SK-N-SH treated with all-trans-retinoic acid at 6 μM for 48 hours (cell line): ENCODE measurements around the gene SCGB1D1.

Experiments
- ATAC-seq: fragments of 200-7000 bp; cut with Tn5 transposase; 3 replicates; pipeline ENCODE4 v1.9.1; 2020; ENCODE audit warnings: mild to moderate bottlenecking, moderate library complexity
- ARNTL ChIP-seq: fragments of 450-650 bp; formaldehyde crosslinking; IDR thresholded peaks from 2 replicates; pipeline ENCODE4 v1.5.0; 2020; ENCODE audit warnings: low read depth, mild to moderate bottlenecking, moderate library complexity, borderline replicate concordance
- BACH2 ChIP-seq: fragments of 250-450 bp; sonication (Bioruptor Pico); IDR thresholded peaks from 2 replicates; pipeline ENCODE4 v1.9.0; 2021; ENCODE audit warnings: mild to moderate bottlenecking, borderline replicate concordance
- CREB5 ChIP-seq: fragments of 250-450 bp; sonication (Bioruptor Pico); IDR thresholded peaks from 2 replicates; pipeline ENCODE4 v1.5.1; 2020; ENCODE audit warnings: low read depth, mild to moderate bottlenecking, moderate library complexity
- CSDC2 ChIP-seq: fragments of 250-450 bp; sonication (Bioruptor Pico); IDR thresholded peaks from 2 replicates; pipeline ENCODE4 v1.5.0; 2020; ENCODE audit warnings: mild to moderate bottlenecking, moderate library complexity
- CSRNP3 ChIP-seq: fragments of 250-450 bp; sonication (Bioruptor Pico); IDR thresholded peaks from 2 replicates; pipeline ENCODE4 v1.5.1; 2021; ENCODE audit warnings: mild to moderate bottlenecking, moderate library complexity
- GLIS3 ChIP-seq: fragments of 250-450 bp; sonication (Bioruptor Pico); IDR thresholded peaks from 2 replicates; pipeline ENCODE4 v1.5.0; 2020; ENCODE audit warnings: mild to moderate bottlenecking, moderate library complexity
- ISL1 ChIP-seq: fragments of 250-450 bp; sonication (Bioruptor Pico); IDR thresholded peaks from 2 replicates; pipeline ENCODE4 v2.1.2; 2022; ENCODE audit warnings: mild to moderate bottlenecking, moderate library complexity
- OSR1 ChIP-seq: fragments of 250-450 bp; sonication (Bioruptor Pico); IDR thresholded peaks from 2 replicates; pipeline ENCODE4 v1.8.0; 2022; ENCODE audit warnings: moderate library complexity, mild to moderate bottlenecking, inconsistent platforms
- PPARA ChIP-seq: fragments of 250-450 bp; sonication (Bioruptor Pico); IDR thresholded peaks from 2 replicates; pipeline ENCODE4 v1.5.0; 2020; ENCODE audit warnings: mild to moderate bottlenecking, borderline replicate concordance
- RARB ChIP-seq: fragments of 250-450 bp; sonication (Bioruptor Pico); IDR thresholded peaks from 2 replicates; pipeline ENCODE4 v1.8.0; 2021; ENCODE audit warnings: mild to moderate bottlenecking, moderate library complexity
- SNAI2 ChIP-seq: fragments of 250-450 bp; sonication (Bioruptor Pico); IDR thresholded peaks from 2 replicates; pipeline ENCODE4 v1.5.0; 2020; ENCODE audit warnings: mild to moderate bottlenecking, moderate library complexity
- TCF4 ChIP-seq: fragments of 250-450 bp; sonication (Bioruptor Pico); IDR thresholded peaks from 2 replicates; pipeline ENCODE4 v1.8.0; 2021; ENCODE audit warnings: mild to moderate bottlenecking, moderate library complexity, borderline replicate concordance
- TOX ChIP-seq: fragments of 250-450 bp; sonication (Bioruptor Pico); IDR thresholded peaks from 2 replicates; pipeline ENCODE4 v1.8.0; 2021; ENCODE audit warnings: mild to moderate bottlenecking, moderate library complexity, borderline replicate concordance
- TSHZ2 ChIP-seq: fragments of 250-450 bp; sonication (Bioruptor Pico); IDR thresholded peaks from 2 replicates; pipeline ENCODE4 v1.5.0; 2020; ENCODE audit warnings: mild to moderate bottlenecking, moderate library complexity
- ZFP30 ChIP-seq: fragments of 450-650 bp; formaldehyde crosslinking; IDR thresholded peaks from 2 replicates; pipeline ENCODE4 v1.5.0; 2022; ENCODE audit warnings: mild to moderate bottlenecking, moderate library complexity
- ZNF565 ChIP-seq: fragments of 450-650 bp; formaldehyde crosslinking; conservative IDR thresholded peaks from 2 replicates; pipeline ENCODE4 v1.5.0; 2020; ENCODE audit warnings: low read depth, mild to moderate bottlenecking, moderate library complexity
- ZNF70 ChIP-seq: fragments of 450-650 bp; formaldehyde crosslinking; IDR thresholded peaks from 2 replicates; pipeline ENCODE4 v1.5.0; 2020; ENCODE audit warnings: mild to moderate bottlenecking, moderate library complexity
- ZNF8 ChIP-seq: fragments of 450-650 bp; formaldehyde crosslinking; IDR thresholded peaks from 2 replicates; pipeline ENCODE4 v1.5.0; 2020; ENCODE audit warnings: mild to moderate bottlenecking, moderate library complexity

The SCGB1D1 gene

GRCh38 chr11:62169935-62170334 is 20.1 kb upstream of the SCGB1D1 start:
- no peak for ATAC-seq
- no peak for TF ChIP-seq GLIS3 (CRISPR knock-in tag)
- TF ChIP-seq ZNF565 (CRISPR knock-in tag), result no peak
- no peak for TF ChIP-seq ZFP30 (CRISPR knock-in tag)
- no peak for TF ChIP-seq TOX (CRISPR knock-in tag)
- no peak for TF ChIP-seq SNAI2

- TF ChIP-seq CREB5 (CRISPR knock-in tag) (no peak), PPARA (CRISPR knock-in tag) (no peak), CSRNP3 (CRISPR knock-in tag) (no peak), ZNF8 (CRISPR knock-in tag) (no peak), TSHZ2 (no peak), TOX (CRISPR knock-in tag) (no peak), ARNTL (CRISPR knock-in tag) (no peak), RARB (CRISPR knock-in tag) (no peak), ISL1 (no peak), OSR1 (CRISPR knock-in tag) (no peak), GLIS3 (CRISPR knock-in tag) (no peak), ZFP30 (CRISPR knock-in tag) (no peak), BACH2 (CRISPR knock-in tag) (no peak), ZNF565 (CRISPR knock-in tag) (no peak), SNAI2 (no peak), CSDC2 (no peak)
- ATAC-seq, result peak; percentile 92
Observed at GRCh38 chr11:62171261-62171723, 18.7 kb upstream of the SCGB1D1 start.

GRCh38 chr11:62172294-62172693 is 17.7 kb upstream of the SCGB1D1 start:
- TF ChIP-seq ARNTL (CRISPR knock-in tag) (no peak), CSDC2 (no peak), TSHZ2 (no peak), ZNF565 (CRISPR knock-in tag) (no peak), ZNF8 (CRISPR knock-in tag) (no peak), TCF4 (no peak), CREB5 (CRISPR knock-in tag) (no peak), ZNF70 (CRISPR knock-in tag) (no peak), RARB (CRISPR knock-in tag) (no peak), BACH2 (CRISPR knock-in tag) (no peak), ZFP30 (CRISPR knock-in tag) (no peak)
- ATAC-seq, result no peak
